ENCODE measurements around the gene FBXO34. TPM values are rescaled to one million over a fixed set of nuclear protein-coding genes. Genes with fewer than 3 reads are reported as not detected.
A peak's percentile ranks its signal among the peaks of the same experiment; 100 is the strongest.

The FBXO34 gene
- total RNA-seq, 4 donors from 2014 or later: 28.1 to 75.3 (median 43.1) TPM

DNA sequence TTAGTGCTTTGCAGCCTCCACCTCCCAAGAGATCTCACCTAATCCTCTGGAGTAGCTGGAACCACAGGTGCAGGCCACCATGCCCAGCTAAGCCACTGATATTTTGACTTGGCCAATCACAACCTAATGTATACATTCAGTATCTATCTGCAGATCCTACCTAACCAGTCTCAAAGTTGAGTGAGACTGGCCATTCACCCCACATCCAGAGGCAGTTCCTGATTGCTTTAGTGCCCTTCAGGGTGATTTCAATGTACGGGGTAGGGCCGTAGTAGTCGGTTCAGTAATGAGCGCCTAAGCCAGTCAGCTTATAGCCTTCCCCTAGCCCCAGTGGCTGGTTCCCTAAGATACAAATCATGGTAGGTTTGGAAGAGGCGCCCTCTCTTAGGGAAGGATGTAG is 27.4 kb upstream of the FBXO34 start:
- TF ChIP-seq, protein P1, sequence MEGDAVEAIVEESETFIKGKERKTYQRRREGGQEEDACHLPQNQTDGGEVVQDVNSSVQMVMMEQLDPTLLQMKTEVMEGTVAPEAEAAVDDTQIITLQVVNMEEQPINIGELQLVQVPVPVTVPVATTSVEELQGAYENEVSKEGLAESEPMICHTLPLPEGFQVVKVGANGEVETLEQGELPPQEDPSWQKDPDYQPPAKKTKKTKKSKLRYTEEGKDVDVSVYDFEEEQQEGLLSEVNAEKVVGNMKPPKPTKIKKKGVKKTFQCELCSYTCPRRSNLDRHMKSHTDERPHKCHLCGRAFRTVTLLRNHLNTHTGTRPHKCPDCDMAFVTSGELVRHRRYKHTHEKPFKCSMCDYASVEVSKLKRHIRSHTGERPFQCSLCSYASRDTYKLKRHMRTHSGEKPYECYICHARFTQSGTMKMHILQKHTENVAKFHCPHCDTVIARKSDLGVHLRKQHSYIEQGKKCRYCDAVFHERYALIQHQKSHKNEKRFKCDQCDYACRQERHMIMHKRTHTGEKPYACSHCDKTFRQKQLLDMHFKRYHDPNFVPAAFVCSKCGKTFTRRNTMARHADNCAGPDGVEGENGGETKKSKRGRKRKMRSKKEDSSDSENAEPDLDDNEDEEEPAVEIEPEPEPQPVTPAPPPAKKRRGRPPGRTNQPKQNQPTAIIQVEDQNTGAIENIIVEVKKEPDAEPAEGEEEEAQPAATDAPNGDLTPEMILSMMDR (IDR thresholded peaks at IDR 0.05): no peak
- no peak for TF ChIP-seq POLR2A (IDR thresholded peaks at IDR 0.05)
- no peaks in the 10 kb centered on the region for H3K27me3 ChIP-seq
- H3K4me1 ChIP-seq: no peaks in the 10 kb centered on the region
- DNase-seq: no peak
- H3K4me3 ChIP-seq: no peak overlapping the region
- H3K36me3 ChIP-seq: no peaks in the 10 kb centered on the region
- H3K27ac ChIP-seq: no peak overlapping the region
- H3K9me3 ChIP-seq: no peaks in the 10 kb centered on the region

DNA sequence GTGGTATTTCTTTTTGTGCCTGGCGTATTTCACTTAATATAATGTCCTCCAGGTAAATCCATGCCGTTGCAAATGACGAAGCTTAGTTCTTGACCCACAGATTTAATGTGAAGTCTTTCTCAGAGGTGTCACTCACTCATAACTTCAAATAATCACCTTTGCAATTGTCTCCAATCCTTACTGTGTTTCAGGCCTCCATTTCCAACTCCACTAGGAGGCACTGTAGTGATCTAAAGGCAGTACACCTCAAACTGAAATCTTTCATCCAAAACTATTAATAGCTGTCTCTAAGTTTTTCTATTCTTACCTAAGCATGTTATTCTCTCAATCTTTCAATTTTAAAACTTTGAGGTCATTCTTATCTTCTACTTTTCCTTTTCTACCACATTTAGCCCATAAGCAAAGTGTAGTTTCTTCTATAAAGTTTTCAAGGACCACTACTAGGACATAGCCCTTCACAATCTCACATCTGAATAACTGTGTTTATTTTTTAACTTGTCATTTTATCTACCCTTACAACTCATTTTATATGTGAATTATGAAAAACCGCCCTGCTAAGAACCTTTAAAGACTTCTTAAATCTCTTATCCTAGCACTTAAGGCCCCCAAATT is 25.5 kb upstream of the FBXO34 start:
- no peak for TF ChIP-seq POLR2A (IDR thresholded peaks at IDR 0.05)
- TF ChIP-seq, protein P1 (IDR thresholded peaks at IDR 0.05): peak in 5 of 6 experiments; percentile 24 to 68 (median 59)
- H3K27me3 ChIP-seq: no peaks in the 10 kb centered on the region
- H3K36me3 ChIP-seq: no peaks in the 10 kb centered on the region
- DNase-seq: peak in 1 of 3 donors; percentile 59
- no peaks in the 10 kb centered on the region for H3K4me1 ChIP-seq
- no peak overlapping the region for H3K27ac ChIP-seq
- H3K4me3 ChIP-seq: no peak overlapping the region
- no peaks in the 10 kb centered on the region for H3K9me3 ChIP-seq

DNA sequence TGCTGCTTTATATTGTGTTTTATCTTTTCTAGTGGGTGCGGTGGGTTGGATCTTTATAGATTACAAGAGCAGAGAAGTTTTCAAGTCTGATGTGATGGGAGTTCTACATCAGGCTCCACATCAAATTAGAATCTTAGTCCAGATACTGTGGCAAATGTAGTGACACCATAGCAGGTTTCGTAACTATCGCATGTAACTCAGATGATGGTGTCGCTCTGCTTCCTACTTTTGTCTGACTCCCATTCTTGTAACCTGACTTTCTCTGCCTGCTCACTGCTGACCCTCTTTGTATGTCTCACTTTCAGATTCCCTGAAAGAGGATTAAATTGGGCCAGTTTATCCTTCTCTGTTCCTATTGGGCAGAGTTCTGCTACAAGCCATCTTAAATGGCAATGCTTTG is 22.8 kb upstream of the FBXO34 start:
- TF ChIP-seq POLR2A (IDR thresholded peaks at IDR 0.05): no peak
- TF ChIP-seq, protein P1 (IDR thresholded peaks at IDR 0.05): no peak

DNA sequence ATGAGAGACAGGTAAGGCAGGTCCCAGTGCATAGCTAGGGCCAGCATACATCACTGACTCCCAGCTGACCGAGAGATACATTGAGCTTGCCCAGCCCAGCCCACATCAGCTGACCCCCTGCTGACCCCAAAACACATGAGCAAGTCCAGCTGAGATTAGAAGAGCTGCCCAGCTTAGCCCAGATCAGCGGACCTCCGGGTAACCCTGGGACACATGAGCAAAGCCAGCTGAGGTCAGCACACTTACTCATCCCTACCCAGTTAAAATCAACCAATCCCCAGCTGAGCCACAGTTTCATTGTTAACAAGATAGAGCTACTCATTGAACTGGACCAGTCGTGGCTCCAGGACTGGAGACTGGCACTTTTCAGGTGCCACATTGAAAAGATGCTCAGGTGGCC is 21.8 kb upstream of the FBXO34 start:
- Histone ChIP-seq H3K36me3 (no peaks in the 10 kb centered on the region), H3K9me3 (no peaks in the 10 kb centered on the region), H3K27me3 (no peaks in the 10 kb centered on the region), H3K4me1 (no peaks in the 10 kb centered on the region), H3K4me3 (no peak overlapping the region), H3K27ac (no peak overlapping the region)
- DNase-seq: no peak
- TF ChIP-seq, protein P1 (IDR thresholded peaks at IDR 0.05): no peak
- no peak for TF ChIP-seq POLR2A (IDR thresholded peaks at IDR 0.05)

More for the DNA sequence above, 22.8 kb upstream of the FBXO34 start:
- DNase-seq: no peak
- H3K27me3 ChIP-seq: no peaks in the 10 kb centered on the region
- H3K4me3 ChIP-seq: no peak overlapping the region
- H3K9me3 ChIP-seq: no peaks in the 10 kb centered on the region
- H3K36me3 ChIP-seq: no peaks in the 10 kb centered on the region
- no peak overlapping the region for H3K27ac ChIP-seq
- no peaks in the 10 kb centered on the region for H3K4me1 ChIP-seq

DNA sequence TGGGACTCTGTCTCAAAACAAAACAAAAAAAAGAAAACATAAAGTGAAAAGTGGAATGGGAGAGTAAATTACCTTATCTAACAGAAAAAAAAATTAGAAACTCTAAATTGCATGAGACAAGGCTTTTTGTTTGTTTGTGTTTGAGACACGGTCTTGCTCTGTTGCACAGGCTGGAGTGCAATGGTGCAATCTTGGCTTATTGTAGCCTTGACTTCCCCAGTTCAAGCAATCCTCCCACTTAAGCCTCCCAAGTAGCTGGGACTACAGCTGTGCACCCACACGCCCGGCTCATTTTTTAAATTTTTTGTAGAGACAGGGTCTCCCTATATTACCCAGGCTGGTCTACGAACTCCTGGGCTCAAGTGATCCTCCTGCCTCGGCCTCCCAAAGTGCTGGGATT is 17.9 kb upstream of the FBXO34 start:
- no peak for TF ChIP-seq POLR2A (IDR thresholded peaks at IDR 0.05)
- TF ChIP-seq, protein P1 (IDR thresholded peaks at IDR 0.05): no peak
- Histone ChIP-seq H3K9me3 (no peaks in the 10 kb centered on the region), H3K27me3 (no peaks in the 10 kb centered on the region)

DNA sequence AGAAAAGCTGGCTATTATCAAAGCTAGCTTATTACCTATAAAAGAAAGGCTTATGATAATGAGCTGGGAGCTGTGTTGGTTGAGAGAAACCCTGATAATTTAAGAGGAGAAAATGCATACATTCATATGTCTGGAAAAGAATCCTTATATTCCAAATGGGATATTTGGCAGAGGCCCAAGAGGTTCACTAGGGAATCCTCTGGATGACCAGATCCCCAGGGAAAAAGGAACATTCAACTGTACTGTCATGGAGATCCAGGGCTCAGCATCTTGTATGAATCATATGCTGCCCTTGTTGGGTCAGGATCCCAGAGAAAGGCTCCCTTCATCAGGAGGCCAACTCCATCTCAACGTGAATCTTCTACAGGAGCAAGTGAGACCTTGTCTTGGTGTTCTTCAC is 16.6 kb upstream of the FBXO34 start:
- TF ChIP-seq, protein P1 (IDR thresholded peaks at IDR 0.05): no peak
- TF ChIP-seq POLR2A (IDR thresholded peaks at IDR 0.05): no peak
- Histone ChIP-seq H3K27ac (no peak overlapping the region), H3K27me3 (no peaks in the 10 kb centered on the region), H3K36me3 (no peaks in the 10 kb centered on the region), H3K4me1 (no peaks in the 10 kb centered on the region), H3K4me3 (no peak overlapping the region), H3K9me3 (no peaks in the 10 kb centered on the region)
- no peak for DNase-seq

More for the DNA sequence above, 17.9 kb upstream of the FBXO34 start:
- Histone ChIP-seq H3K4me3 (no peak overlapping the region), H3K4me1 (no peaks in the 10 kb centered on the region), H3K27ac (no peak overlapping the region), H3K36me3 (no peaks in the 10 kb centered on the region)
- no peak for DNase-seq

Data from Peyer's patch (tissue), 4 donors.